Measurements from ENCODE around the gene KCNJ6.
A peak's percentile ranks its signal among the peaks of the same experiment; 100 is the strongest.

The KCNJ6 gene

DNA sequence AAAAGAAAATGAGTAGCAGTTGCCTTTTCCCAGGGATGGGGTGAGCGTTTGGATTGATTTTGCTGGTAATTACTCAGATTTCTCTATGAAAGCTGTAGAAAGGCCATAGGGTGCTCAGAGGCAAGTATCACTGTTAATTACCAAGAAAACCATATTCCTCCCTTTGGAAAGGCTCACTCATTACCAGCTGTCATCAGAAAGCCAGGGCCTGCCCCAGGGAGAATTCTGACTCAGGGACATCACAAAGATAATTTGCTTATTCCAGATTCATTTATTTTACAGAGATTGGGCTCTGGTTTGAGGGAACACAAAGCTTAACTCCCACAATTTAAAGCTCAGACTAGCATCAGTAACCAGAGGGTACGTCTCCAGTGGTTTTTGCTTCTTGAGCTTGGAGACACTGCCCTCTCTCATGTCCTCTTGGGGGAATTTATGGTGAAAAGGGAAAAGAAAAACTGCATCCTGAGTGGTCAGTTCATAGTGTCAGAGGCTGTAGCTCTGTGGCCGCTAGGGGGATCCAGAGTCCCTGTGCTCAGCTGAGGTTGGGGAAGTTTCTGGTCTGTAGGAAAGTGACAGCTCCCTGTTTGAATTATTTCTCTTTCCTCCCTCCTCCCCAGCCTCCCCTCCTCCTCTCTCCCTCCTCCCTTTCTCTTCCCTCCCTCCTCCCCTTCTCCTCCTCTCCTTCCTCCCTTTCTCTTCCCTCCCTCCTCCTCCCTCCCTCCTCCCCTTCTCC is 204.3 kb downstream of the KCNJ6 start:
- DNase-seq, result peak; percentile 87

- DNase-seq, result no peak
These were observed 204.9 kb downstream of the KCNJ6 start for GRCh38 chr21:37711286-37711829.

DNA sequence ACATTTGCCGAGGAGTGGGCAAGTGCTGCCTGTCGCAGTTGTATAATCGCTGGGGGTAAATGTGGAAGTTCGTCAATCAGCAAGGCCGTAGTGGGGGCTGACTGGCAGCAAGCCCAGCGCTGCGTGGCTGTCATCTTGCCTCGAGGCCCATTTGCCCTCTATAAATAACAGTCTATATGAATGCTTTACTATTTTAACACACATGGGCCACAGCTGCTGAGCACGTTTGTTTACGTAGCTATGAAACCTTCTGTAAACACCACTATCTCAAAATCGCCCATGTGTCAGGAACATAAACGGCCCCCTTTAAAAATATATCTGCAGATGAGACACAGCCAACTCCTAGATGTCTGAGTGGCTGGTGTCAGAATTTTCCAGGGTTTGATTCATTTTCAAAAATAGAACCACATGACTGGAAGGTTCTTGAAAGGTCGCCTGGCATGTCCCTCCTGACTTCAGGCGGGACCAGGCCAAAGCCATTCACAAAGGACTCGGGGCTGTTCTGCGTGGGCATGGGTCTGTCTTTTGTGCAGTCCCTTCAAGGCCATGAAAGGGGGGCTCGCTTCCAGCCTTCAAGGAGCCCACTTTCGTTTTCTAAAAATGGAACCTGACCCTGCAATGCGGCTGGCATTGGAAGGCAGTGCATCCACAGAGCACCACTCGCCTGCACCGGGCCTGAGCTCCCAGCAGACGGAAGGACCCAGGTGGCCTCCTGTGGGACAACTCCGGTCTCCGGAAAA is 205.5 kb downstream of the KCNJ6 start:
- DNase-seq, result no peak

- DNase-seq, result no peak
These were observed 211.5 kb downstream of the KCNJ6 start for GRCh38 chr21:37704751-37705150.

- no peak for DNase-seq
These were observed 214.0 kb downstream of the KCNJ6 start for GRCh38 chr21:37702241-37702640.

- peak; percentile 95 for DNase-seq
These were observed 215.5 kb downstream of the KCNJ6 start for GRCh38 chr21:37700641-37701202.

DNA sequence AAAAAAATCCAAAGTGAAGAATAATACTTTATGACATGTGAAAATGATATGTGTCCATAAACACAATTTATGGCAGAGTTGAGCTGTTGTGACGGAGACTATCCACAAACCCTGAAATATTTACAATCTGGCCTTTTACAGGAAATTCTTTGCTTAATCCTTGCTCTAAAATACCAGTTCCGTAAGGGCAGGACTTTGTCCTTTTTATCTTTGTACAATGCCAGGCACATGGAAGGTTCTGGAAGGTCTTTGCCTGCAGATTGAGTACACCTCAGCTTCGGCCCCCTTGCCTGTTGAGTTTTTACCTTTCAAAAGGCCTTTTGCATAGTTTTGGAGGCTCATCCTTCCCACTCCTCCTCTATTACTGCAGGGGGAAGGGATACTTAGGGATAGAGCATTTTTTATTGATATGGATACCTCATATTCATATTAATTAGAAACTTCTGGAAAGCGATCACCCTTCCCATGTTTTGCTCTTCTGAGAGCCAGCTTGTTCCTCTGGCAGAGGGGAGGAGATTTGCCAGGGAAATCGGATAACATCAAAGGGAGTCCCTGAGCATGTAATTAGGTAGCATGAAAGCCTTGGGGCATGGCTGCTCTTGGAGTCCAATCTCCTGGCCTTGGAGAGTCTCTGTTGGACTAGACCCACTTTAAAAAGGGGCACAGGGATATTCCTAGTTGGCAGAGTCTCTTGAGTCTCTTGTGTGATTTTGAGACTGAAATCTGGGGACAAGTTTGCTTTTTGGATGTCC is 217.1 kb downstream of the KCNJ6 start:
- DNase-seq, result no peak

DNA sequence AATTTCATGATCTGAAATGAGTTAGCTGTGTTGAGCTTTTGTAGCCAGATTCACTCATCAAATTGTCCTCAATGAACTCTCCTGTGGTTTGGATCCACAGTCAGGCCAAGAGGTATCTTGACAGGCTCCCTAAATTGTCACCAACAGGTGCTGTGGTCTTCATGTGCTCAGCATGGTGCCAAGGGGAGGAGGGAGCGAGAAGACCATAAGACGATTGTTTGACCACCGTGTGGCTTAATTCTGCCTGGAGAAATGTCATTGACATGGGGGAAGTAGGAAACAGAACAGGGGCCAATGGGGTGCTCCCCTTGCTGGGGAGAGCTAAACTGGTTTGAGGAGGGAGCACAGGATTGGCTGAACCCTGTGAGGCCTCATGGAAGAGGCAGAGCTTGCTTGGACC is 219.3 kb downstream of the KCNJ6 start:
- no peak for DNase-seq

- no peak for DNase-seq
These were observed 221.1 kb downstream of the KCNJ6 start for GRCh38 chr21:37695111-37695510.

- DNase-seq, result no peak
These were observed 227.2 kb downstream of the KCNJ6 start for GRCh38 chr21:37688952-37689659.

DNA sequence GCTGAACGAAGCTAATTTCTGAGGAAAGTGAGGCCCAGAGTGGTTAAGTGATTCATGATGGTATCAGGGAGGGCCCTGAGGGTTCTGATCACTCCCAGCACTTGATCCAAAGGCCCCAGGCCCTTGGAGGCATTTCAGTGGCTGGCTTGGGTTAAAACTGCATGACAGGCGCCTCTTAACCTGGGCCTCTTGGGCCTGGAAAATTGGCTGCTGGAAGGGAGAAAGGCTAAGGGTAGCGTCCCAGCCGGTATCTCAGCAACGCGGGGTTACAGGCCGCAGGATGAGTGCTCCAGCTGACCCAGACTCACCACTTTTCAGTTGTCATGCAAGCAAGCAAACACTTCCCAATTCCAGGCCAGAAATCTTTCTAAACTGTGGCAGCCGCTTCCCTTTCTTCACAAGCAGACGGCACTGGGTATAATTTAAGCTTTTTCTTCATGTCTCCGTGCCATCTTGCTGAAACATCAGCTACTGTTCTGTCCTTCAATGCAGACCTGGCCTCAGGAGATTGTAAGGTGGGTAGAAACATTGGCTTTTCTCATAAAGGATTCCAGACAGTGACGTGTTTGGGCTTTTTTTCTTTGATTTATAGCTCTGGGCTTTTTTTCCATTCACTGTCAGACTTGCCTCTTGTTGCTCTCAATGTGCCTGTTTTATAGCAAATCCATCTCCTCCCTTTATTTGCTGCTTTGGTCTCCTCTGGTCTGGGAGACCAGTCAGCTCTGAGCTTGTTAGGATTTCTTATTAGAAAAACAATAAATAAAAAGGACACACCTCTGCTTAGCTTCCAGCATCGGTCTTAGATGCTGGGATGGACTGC is 229.1 kb downstream of the KCNJ6 start:
- DNase-seq, result no peak

DNA sequence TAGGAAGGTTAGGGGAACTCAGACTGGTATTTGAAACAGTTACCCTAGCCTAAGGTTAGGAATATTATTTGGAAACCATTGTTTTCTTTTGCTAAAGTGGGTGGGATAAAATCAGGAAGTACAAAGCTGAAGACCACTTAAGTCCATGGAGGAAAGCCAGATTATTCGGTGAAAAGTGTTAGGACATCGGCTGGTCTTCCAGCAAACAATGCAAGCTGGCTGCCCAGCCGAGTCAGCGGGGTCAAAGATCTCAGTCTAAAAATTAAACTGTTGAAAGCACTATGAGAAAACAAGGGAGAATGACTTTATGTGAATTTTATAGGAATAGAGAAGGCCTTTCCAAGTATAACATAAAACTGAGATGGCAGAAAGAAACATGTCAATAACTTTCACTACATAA is 231.7 kb downstream of the KCNJ6 start:
- no peak for DNase-seq

DNA sequence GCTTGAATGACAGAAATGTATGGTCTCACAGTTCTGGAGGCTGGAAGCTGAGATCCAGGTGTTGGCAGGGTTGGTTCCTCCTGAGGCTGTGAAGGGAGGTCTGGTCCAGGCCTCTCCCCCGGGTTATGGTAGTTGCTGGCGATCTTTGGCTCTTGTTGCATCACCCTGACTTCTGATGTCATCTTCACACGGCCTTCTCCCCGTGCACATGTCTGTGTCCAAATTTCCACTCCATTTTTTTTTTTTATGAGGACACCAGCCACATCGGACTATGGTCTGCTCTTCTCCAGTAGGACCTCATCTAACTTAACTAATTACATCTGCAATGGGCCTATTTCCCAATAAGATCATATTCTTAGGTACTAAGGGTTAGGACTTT is 232.2 kb downstream of the KCNJ6 start:
- no peak for DNase-seq

DNA sequence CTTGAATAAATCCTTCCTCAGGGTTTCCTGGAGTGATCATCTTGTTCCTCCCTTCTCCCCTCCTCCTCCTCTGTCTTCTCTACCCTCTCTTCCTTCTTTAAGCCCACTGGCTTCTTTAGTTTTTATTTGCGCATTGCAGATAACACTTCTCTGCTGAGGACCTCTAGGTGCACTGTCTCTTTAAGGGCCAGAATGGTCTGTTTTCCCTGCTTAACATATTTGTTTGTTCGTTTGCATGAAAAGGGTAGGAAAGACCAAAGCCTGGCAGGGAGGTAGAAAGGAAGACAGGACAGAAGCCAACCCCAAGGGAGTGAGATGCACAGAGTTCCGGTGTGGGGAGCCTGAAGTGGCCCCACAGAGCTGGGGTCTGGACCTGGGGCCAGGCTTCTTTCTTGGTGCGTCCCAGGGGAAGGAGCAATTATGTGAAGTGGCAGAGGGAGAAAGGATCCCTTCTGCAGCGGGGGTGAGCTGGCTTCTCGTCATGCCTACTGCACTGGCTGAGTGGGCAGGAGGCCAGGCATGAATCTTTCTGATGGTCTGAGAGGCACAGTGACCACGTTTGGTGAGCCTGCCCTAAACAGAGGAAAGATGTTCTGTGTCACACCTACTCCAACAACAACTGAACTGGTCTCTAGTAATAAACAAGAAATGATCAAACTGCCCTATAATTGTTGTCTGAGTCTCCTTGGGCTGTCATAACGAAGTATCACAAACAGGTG is 232.7 kb downstream of the KCNJ6 start:
- DNase-seq, result no peak

GRCh38 chr21:37682966-37683365 is 233.3 kb downstream of the KCNJ6 start:
- DNase-seq, result no peak

DNA sequence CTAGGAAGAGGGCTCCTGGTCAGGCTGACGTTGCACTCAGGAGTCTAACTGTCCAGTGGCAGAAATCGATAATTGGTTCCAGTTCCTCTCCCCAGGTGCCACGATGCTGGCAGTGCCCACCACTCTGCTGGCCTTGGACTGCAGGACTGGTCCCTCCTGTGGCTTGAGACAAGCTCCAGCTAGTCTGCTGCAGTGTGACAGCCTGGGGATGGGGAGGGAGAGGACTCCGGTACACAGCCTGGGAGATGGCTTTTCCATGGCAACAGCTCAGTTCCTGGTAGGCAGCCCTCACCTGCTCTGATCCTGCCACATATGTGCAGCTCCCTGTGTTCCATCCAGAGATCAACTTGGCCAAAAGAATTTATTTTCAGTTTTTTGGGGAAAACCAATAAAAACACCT is 239.3 kb downstream of the KCNJ6 start:
- no peak for DNase-seq

DNA sequence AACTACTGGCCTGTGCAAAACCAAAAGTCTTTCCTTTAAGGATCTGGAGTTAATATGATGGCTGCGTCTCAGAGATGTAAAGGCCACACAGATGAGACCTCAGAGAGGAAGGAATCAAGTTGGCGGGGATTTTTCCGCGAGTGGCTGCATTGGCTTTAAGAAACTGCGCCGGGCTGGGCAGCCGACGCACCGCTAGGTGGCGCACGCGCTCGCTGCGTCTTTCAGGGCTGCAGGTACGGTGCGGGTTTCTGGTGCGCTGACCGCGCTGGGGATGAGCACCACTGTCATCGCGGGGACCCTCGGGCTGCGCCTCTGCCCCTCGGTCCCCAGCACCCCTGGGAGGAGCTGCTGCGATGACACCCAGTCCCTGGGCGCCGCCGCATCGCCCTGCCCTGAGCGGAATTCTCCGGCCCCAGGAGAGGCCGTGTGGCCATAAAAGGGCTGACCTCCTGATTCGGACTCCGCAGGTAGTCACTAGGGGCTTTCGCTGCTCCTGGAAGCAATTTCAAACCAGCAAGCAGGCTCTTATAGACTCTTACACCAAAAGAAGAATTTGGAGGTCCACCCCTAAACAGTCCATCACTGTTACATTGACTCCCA is 241.0 kb downstream of the KCNJ6 start:
- peak; percentile 79 for DNase-seq

- no peak for DNase-seq
These were observed 242.3 kb downstream of the KCNJ6 start for GRCh38 chr21:37673801-37674575.

DNA sequence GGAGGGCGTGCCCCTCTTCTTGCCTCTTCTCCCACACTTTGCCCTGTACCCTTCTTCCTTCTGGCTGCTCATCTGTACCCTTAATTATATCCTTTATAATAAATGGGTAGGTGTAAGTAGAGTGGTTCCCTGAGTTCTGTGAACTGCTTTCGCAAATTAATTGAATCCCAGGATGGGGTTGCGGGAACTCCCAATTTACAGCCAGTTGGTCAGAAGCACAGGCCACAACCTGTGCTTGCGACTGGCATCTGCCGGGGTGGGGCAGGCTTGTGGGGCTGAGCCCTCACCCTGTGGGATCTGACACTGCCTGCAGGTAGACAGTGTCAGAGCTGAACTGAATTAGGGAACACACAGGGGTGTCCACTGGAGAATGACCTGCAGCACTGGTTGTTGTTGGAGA is 244.9 kb downstream of the KCNJ6 start:
- DNase-seq, result no peak

- no peak for DNase-seq
These were observed 245.4 kb downstream of the KCNJ6 start for GRCh38 chr21:37670883-37671282.
